Measurements from ENCODE around the gene RASSF1. TPM values are rescaled to one million over a fixed set of nuclear protein-coding genes. Genes with fewer than 3 reads are reported as not detected.

RASSF1 gene
- total and polyA plus RNA-seq, 10 of the 15 experiments (the other 5 are each of a cell fraction or from before 2014, with no cell fraction given) = 4.4 to 59.6 (median 37.2) TPM

- no peak for TF ChIP-seq PBX3 (IDR thresholded peaks at IDR 0.05; ENCODE audit: insufficient replicate concordance, low read depth, low read length)
- no peak for TF ChIP-seq MYC (IDR thresholded peaks at IDR 0.05; ENCODE audit: insufficient read depth, insufficient read length, insufficient replicate concordance, low read length, severe bottlenecking)
- no peak for TF ChIP-seq GABPA (IDR thresholded peaks at IDR 0.05; ENCODE audit: low read depth)
- no peak for TF ChIP-seq EP300 (IDR thresholded peaks at IDR 0.05; ENCODE audit: borderline replicate concordance in 1 of 2, control insufficient read depth in 1 of 2, low read depth in 2 of 2, low read length in 2 of 2)
- TF ChIP-seq FOXK2 (IDR thresholded peaks at IDR 0.05) = no peak
- TF ChIP-seq RUNX3 (IDR thresholded peaks at IDR 0.05; ENCODE audit: low read length) = no peak
- TF ChIP-seq, protein P1, sequence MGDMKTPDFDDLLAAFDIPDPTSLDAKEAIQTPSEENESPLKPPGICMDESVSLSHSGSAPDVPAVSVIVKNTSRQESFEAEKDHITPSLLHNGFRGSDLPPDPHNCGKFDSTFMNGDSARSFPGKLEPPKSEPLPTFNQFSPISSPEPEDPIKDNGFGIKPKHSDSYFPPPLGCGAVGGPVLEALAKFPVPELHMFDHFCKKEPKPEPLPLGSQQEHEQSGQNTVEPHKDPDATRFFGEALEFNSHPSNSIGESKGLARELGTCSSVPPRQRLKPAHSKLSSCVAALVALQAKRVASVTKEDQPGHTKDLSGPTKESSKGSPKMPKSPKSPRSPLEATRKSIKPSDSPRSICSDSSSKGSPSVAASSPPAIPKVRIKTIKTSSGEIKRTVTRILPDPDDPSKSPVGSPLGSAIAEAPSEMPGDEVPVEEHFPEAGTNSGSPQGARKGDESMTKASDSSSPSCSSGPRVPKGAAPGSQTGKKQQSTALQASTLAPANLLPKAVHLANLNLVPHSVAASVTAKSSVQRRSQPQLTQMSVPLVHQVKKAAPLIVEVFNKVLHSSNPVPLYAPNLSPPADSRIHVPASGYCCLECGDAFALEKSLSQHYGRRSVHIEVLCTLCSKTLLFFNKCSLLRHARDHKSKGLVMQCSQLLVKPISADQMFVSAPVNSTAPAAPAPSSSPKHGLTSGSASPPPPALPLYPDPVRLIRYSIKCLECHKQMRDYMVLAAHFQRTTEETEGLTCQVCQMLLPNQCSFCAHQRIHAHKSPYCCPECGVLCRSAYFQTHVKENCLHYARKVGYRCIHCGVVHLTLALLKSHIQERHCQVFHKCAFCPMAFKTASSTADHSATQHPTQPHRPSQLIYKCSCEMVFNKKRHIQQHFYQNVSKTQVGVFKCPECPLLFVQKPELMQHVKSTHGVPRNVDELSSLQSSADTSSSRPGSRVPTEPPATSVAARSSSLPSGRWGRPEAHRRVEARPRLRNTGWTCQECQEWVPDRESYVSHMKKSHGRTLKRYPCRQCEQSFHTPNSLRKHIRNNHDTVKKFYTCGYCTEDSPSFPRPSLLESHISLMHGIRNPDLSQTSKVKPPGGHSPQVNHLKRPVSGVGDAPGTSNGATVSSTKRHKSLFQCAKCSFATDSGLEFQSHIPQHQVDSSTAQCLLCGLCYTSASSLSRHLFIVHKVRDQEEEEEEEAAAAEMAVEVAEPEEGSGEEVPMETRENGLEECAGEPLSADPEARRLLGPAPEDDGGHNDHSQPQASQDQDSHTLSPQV (IDR thresholded peaks at IDR 0.05) = no peak
- TF ChIP-seq POLR2AphosphoS2 (IDR thresholded peaks at IDR 0.05; ENCODE audit: low read depth, low read length) = peak; percentile 59; the same call in 1 of the 2 replicates
- TF ChIP-seq, protein P2, sequence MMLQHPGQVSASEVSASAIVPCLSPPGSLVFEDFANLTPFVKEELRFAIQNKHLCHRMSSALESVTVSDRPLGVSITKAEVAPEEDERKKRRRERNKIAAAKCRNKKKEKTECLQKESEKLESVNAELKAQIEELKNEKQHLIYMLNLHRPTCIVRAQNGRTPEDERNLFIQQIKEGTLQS (IDR thresholded peaks at IDR 0.05; ENCODE audit: borderline replicate concordance, extremely low read depth, low read depth, low read length) = no peak
- no peak for TF ChIP-seq MXI1 (IDR thresholded peaks at IDR 0.05; ENCODE audit: low read depth, low read length)
- TF ChIP-seq NRF1 (conservative IDR thresholded peaks at IDR 0.05; ENCODE audit: low read depth, low read length) = no peak
- peak; percentile 45; the same call in 1 of the 2 replicates for TF ChIP-seq POLR2AphosphoS5 (IDR thresholded peaks at IDR 0.05; ENCODE audit: low read length)
Observed at GRCh38 chr3:50353245-50354004, 12.8 kb upstream of the RASSF1 start (continued).

Data from GM12878 (cell line).